Measurements from ENCODE around the gene GORASP1. TPM values are rescaled to one million over a fixed set of nuclear protein-coding genes. Genes with fewer than 3 reads are reported as not detected.
A peak's percentile ranks its signal among the peaks of the same experiment; 100 is the strongest.

GORASP1 gene
- total RNA-seq, 4 donors from 2014 or later, result 45.8 to 72.9 (median 61.9) TPM

- H3K36me3 ChIP-seq, result peaks cover 4 to 62% (median 26%) of the 10 kb centered on the region in 3 donors
- H3K4me1 ChIP-seq, result peaks cover 0 to 81% (median 54%) of the 10 kb centered on the region in 4 donors
- H3K27ac ChIP-seq, result no peak overlapping the region
- H3K27me3 ChIP-seq, result no peaks in the 10 kb centered on the region
- no peaks in the 10 kb centered on the region for H3K9me3 ChIP-seq
- TF ChIP-seq POLR2A (IDR thresholded peaks at IDR 0.05) (no peak), EP300 (IDR thresholded peaks at IDR 0.05) (no peak), CTCF (IDR thresholded peaks at IDR 0.05) (no peak)
- WGBS, 2 donors, result 93 to 97% methylated on average over 23 of the region's 23 CpGs
- DNase-seq (ENCODE audit: low spot score in 2 of 2), result no peak
- H3K4me3 ChIP-seq, result no peak overlapping the region
These were observed 37.4 kb upstream of the GORASP1 start for GRCh38 chr3:39144748-39145380.

GRCh38 chr3:39144095-39144747 is 36.8 kb upstream of the GORASP1 start:
- DNase-seq (ENCODE audit: low spot score in 2 of 2), result no peak
- TF ChIP-seq CTCF (IDR thresholded peaks at IDR 0.05) (no peak), EP300 (IDR thresholded peaks at IDR 0.05) (no peak), POLR2A (IDR thresholded peaks at IDR 0.05) (no peak)
- Histone ChIP-seq H3K9me3 (no peaks in the 10 kb centered on the region), H3K4me3 (no peak overlapping the region), H3K27me3 (no peaks in the 10 kb centered on the region), H3K36me3 (peaks cover 4 to 62% (median 26%) of the 10 kb centered on the region in 3 donors), H3K27ac (no peak overlapping the region), H3K4me1 (peaks cover 0 to 75% (median 47%) of the 10 kb centered on the region in 4 donors)
- WGBS, 2 donors, result 87 to 88% methylated on average over 13 to 20 of the region's 20 CpGs

- H3K27ac ChIP-seq, result peak overlapping the region in 2 of 4 donors; percentile 41 to 54
- no peak for DNase-seq (ENCODE audit: low spot score in 2 of 2)
- no peak overlapping the region for H3K4me3 ChIP-seq
- no peaks in the 10 kb centered on the region for H3K9me3 ChIP-seq
- no peaks in the 10 kb centered on the region for H3K27me3 ChIP-seq
- no peak for TF ChIP-seq POLR2A (IDR thresholded peaks at IDR 0.05)
- TF ChIP-seq EP300 (IDR thresholded peaks at IDR 0.05), result peak in 1 of 2 donors; percentile 12
- H3K4me1 ChIP-seq, result peaks cover 0 to 65% (median 38%) of the 10 kb centered on the region in 4 donors
- WGBS, 2 donors, result 74 to 89% methylated on average over 11 to 14 of the region's 14 CpGs
- H3K36me3 ChIP-seq, result peaks cover 4 to 62% (median 26%) of the 10 kb centered on the region in 3 donors
These were observed 35.8 kb upstream of the GORASP1 start for GRCh38 chr3:39143051-39143885.

GRCh38 chr3:39142067-39142466 is 34.6 kb upstream of the GORASP1 start:
- TF ChIP-seq EP300 (IDR thresholded peaks at IDR 0.05), result peak in 1 of 2 donors; percentile 25
- no peak for TF ChIP-seq POLR2A (IDR thresholded peaks at IDR 0.05)
- TF ChIP-seq CTCF (IDR thresholded peaks at IDR 0.05), result no peak
- no peak for DNase-seq (ENCODE audit: low spot score in 2 of 2)
- Histone ChIP-seq H3K36me3 (peaks cover 4 to 71% (median 26%) of the 10 kb centered on the region in 3 donors), H3K27ac (peak overlapping the region in 2 of 4 donors; percentile 41 to 54), H3K27me3 (no peaks in the 10 kb centered on the region), H3K9me3 (no peaks in the 10 kb centered on the region), H3K4me3 (no peak overlapping the region), H3K4me1 (peaks cover 0 to 53% (median 26%) of the 10 kb centered on the region in 4 donors)
- WGBS, 2 donors, result 56 to 64% methylated on average over 5 of the region's 5 CpGs

- H3K9me3 ChIP-seq, result no peaks in the 10 kb centered on the region
- TF ChIP-seq POLR2A (IDR thresholded peaks at IDR 0.05) (no peak), EP300 (IDR thresholded peaks at IDR 0.05) (no peak)
- peaks cover 4 to 76% (median 26%) of the 10 kb centered on the region in 3 donors for H3K36me3 ChIP-seq
- 53% methylated on average over 4 of the region's 4 CpGs for WGBS, 2 donors
- no peaks in the 10 kb centered on the region for H3K27me3 ChIP-seq
- peak overlapping the region in 3 of 4 donors; percentile 23 to 66 (median 54) for H3K27ac ChIP-seq
- H3K4me3 ChIP-seq, result no peak overlapping the region
- H3K4me1 ChIP-seq, result peaks cover 0 to 47% (median 19%) of the 10 kb centered on the region in 4 donors
- DNase-seq (ENCODE audit: low spot score in 2 of 2), result no peak
These were observed 34.0 kb upstream of the GORASP1 start for GRCh38 chr3:39141171-39141995.

Measured in tibial nerve (tissue), 4 donors.